ENCODE measurements around the gene CIRBP.

Gene CIRBP

DNA sequence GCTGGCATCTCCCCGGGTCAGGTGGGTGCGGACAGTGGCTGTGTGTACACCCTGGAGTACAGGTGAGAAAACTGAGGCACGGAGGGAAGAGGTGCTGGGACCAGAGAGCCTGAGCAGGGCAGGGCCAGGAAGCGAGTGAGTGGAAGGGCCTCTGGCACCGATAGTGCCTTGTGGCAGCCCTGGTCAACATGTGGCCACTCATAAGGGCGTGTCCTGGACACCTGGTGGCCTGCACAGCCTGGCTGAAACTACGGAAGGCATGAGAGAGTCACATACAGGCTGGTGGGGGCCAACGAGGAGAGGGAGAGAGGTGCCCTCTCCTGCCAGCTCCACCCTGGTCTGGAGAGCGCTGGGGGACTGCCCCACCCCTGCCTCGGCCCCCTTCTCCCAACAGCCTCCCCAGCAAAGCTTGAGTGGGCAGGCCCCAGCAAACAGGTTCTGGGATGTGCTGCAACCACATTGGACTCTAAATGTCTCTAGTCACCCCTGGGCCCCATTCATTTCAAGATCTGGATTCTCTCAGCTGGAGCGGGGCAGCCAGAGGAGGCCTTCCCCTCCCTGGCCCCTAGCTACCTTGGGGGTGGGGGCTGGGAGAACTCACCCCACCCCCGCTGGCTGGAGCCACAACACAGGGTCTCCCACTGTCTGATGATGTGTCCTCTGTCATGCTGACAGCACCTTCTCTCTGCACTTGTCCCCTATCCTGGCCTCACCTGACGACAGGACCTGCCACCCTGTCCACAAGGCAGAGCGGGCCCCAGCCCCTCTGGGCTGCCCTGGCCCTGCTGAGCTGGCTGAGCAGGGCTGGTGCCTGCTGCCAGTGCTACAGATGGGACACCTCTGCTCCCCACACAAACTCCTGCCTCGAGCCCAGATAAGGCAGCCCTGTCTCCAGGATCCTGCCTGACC, 37.1 kb upstream of the CIRBP start:
- no peak for DNase-seq

DNA sequence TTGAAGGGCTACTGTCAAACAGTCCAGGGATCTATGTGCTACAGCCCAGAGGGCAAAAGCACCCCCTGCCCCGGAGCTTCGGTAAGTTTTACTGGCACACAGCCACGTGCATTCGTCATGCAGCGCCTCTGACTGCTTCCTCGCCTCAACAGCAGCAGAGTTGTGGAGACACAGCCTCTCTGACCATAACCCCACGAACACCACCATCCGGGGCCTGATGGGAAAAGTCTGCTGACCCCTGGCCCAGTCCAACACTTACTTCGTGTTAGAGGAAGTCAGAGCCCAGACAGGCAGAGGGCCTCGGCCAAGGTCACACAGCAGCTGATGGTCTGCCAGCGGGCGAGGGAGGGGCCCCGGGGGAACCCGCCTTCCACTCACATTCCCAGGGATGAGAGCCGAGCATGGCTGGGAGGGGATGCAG, 36.5 kb upstream of the CIRBP start:
- no peak for DNase-seq

DNA sequence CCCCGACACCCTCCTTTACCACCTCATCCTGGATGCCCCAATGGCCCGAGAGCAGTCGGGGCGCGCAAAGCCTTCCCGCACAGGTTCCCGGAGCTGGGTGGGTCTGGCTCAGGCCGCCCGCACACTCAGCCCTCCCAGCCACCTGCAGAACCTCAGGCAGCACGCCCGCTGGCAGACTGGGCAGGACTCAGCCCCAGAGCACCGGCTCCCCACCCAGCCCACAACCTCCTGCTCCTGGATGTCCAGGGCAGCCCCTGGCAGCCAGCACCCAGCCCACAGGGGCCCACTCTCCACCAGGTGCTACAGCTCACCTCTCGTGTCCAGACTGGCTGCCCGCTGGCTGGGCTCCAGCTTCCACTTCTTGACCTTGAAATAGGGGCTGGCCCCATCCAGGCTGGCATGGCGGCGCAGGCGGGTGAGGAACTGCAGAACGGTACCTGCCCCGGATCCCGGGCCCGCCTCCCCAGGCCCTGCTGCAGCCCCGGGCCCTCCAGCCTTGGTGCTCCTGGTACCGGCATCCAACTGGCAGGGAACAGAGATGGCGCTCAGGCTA, 35.9 kb upstream of the CIRBP start:
- DNase-seq, result no peak

DNA sequence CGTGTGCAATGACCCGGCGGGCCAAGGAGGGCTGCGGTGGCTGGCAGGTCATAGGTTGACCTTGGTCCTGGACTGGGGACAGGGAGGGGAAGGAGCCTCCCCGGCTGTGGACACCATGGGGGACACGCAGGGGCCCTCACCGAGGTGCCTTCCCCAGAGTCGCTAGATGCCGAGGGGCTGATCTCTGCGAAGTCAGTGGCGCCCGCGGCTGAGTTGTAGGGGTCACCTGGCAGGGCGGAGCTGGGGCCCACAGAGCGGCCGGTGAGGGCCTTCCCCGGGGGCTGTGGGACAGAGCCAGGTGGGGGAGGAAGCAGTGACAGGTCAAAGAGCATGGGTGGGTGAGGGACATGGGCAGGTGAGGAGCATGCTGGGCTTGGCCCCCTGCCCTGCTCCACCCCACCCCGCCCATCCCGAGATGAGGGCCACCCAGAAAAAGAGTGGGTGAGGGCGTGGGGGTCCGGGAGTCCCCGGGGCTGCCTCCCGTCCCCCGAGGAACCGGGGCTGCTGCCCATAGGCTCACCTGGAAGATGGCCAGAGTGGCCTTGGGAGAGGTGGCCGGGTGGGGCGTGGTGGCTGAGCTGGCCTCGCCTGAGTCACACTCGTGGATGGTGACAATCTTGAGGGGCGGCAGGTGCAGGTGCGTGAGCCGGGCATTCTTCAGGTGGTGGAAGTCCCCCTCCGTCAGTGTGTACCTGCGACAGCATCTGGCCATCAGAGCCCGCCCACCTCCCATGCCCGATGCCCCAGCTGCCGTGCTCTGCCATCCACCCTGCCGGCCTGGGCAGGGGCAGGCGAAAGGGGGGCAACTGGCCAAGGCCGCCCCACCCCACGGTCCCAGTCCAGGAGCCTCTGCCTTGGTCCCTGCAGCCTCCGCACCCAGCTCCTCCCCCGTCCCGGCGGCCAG, 34.8 kb upstream of the CIRBP start:
- no peak for DNase-seq

DNA sequence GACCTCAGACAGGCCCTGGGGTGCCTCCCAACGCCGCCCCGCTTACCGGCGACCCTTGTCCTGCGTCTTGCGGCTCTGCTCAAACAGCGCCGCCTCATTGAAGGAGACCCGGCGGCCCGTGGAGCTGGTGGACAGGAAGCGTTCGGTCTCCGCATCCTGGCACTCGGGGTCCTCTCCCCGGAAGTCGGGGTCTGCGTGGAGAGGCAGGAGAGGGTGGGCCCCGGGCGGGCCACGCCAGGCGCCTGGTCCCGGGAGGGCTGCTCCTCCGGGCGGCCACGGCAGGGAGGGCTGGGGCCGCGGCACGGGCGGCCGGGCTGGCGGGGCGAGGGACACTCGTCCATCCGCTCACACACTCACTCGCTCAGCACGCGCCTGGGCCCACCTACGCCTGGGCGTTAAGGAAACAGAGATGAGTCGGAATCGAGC, 34.2 kb upstream of the CIRBP start:
- DNase-seq, result no peak

DNA sequence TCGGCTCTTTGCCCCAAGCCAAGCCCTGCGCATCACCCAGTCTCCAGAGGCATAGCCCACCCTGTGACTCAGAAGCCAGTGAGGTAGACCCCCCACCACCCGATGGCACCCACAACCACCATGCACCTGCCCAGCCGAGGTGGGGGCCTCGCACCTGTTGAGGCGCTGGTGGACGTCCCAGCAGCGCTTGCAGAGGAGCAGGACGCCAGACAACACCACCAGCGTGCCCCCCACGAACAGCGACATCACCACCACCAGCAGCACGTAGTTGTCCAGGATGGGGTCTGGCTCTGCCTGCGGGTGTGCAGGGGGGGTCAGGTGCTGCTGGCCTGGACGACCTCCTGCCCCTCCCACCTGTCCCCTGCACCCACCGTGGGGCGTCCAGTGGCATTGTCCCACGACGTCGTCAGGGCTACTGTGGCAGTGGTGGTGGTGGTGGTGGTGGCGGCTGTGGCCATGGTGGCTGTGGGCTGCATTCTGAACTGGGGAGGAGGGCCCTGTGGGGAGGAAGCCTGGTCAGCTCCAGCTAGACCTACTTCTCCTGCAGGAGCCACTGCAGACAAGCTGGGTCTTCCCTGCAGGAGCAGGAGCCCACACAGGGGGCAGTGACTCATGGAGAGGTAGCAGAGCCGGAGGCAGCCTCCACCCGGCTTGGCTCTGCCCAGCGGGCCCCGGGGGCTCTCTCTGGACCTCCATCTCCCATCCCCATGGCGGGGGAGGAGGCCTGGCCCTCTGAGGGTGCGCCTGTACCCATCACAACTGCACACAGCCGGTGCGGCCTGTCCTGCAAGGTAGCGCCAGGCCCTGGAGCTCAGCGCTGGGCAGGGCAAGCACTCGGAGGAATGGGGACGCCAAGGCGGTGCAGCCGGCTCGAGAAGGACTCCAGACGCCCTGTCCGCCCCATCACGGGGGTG, 33.2 kb upstream of the CIRBP start:
- no peak for DNase-seq

DNA sequence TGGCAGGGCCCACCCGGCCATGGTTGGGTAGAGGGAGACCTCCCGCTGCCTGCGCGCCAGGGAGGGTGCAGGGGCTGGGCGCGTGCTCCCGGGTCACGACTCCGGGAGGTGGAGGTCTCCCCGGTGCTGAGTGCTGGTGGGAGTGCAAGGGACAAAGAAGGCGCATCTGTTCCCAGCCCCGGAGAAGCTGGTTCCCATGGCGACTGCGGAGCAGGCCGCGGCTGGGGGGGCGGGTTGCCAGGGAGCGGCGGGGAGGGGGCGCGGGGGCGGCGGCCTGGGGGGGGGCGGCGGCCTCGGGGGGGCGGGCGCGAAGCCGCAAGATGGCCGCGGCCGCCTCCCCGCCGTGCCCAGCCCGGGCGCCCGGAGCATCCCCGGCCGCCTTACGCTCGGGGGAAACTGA, 32.6 kb upstream of the CIRBP start:
- no peak for DNase-seq

DNA sequence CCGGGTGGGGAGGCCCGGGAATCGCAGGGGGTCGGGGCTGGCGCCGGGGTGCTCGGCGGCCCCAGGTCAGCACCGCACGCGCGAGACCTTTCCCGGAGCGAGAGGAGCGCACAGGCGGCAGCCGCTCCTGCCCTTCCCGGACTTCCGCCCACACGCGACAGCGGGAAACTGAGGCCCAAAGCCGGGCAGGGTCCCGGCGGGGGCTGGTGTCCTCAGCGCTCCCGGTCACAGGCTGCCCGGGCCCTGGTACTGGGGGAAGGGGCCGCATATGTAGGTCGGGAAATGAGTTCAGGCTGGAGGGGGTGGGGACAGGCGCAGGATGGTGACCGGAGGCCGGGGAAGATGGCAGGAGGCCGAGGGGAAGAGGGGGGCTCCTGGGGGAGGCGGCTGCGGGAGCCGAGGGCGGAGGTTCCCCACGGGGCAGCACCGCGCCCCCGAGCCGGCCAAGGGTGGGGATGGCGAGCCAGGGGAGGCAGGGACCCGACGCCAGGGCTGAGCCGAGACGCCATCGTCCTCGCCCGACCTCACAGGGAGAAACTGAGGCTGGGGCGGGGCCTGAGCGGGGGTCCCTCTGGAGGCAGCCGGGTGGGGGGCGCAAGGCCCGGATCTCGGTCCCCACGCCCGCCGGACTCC, 32.0 kb upstream of the CIRBP start:
- DNase-seq, result no peak

DNA sequence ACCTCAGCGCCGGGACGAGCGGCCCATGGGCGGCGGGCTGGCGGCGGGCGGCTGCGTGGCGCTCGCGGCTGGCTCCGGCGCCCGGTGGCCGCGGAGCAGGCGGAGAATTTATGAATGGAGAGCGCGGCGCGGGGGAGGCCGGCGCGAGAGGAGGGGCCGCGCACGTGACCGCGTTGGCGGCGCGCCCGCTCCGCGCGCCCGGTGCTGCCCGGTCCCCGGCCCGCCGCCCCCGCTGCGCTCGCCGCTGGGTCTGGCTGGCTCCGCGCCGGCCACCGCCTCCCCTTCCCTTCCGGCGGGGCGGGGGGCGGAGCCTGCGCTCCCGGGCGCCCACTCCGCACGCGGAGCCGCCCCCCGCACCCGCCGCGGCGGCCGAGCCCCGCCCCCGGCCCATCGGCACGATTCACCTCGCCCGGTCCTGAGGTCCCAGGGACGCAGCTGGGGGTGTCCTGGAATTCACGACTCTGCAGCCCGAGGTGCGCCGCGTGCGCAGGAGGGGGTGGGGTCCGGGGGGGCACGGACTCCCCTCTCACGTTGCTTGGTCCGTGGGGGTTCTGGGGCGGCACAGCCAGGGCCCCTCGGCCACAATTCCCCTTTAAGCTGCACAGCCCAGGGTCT, 31.3 kb upstream of the CIRBP start, which contains the start of gene CBARP:
Gene CBARP (minus strand): TSS at position 252 of the 615 bp plus-strand sequence. CDS start 1,905 bp downstream, outside the sequence.
- no peak for DNase-seq

DNA sequence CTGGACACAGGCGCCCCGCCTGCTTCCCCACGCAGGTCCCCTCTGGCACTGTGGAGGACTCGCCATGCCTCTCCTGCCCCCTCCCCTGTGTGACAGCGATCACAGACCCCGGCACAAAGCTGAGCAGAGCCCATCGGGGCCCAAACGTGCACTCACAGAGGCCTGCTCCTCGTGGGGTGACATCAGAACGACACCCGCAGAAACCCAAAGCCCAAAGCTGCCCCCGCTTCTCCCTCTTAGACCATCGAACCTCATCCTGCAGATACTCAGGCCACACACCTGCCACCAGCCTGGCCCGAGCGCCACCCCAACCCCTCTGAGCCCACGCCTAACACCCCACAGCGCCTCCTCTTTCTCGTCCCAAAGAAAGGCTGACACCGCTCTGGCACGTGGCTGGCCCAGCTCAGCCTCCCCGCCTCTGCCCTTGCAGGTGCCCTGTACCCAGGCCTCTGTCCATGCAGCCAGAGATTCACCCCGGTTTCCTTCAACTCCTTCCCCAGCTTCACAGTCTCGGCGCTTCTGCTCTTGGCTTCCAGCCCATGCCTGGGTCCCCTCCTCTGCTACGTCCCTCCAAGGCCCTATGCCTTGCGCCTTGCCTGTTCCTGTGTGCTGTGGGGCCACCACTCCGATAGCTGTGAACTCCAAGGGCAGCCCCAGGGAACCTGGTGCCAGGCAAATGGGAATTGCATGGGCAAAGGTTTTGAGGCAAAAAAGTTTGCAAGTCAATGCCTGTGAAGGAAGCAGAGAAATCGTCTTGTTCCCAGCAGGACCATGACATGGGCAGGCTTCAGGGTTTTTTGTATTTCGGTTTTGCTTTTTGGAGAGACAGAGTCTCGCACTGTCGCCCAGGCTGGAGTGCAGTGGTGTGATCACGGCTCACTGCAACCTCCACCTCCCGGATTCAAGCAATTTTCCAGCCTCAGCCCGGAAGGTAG, 30.5 kb upstream of the CIRBP start:
- DNase-seq, result no peak

DNA sequence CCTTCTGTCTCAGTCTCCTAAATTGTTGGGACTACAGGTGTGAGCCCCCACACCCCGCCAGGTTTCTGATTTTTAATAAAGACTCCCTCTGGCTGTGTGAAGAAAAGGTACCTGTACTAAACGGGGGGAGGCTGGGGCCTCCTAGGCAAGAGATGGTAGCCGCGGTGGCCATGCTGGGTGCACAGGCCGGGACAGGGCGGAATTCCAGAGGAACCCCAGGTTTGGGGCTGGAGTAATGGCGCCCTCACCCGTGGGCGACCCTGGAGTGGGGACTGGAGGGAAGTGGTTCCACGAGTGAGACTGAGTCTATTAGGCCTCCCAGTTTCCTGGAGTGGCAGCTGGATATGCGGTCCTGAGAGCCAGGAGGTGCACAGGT, 29.7 kb upstream of the CIRBP start:
- DNase-seq, result no peak

DNA sequence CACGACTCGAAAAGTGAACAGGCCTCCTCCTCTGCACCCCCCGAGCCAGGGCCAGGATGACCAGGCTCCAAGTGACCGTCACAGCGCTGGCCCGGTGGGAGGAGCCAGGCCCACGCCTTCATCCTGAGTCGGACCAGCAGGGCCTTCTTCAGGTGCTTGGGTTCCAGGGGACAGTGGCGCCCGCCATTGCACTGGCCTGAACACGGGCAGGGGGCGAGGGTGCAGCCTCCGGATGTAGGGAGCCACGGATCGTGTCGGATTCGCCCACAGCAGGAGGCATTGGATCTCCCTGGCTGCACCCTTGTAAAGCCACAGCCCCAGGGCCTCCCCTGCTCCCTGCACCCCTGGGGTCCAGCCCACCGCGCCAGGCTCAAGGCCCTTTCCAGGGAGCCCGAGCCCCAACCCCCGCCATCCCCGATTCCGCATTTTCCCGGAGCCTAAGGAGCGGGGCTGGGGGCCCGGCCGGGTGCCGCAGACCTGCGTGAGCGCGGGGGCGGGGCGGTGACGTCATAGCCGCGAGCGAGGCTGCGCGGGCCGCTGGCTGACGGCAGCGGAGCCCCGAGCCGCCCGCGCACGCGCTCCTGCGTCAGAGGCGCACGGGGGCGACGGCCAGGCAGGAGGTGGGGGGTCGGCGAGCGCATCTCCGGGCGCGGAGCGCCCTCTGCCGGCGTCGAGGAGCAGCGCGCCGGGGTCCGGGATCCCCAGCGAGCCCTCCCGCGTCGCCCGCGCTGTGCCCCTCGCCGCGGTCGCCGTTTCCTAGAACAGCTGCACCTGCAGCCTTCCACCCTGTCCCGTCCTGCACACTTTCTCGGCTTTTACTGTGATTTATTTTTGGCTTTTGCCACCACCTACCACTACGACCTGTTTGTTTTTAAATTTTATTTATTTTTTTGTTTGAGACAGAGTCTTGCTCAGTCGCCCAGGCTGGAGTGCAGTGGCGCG, 29.1 kb upstream of the CIRBP start:
- DNase-seq, result peak; percentile 81

DNA sequence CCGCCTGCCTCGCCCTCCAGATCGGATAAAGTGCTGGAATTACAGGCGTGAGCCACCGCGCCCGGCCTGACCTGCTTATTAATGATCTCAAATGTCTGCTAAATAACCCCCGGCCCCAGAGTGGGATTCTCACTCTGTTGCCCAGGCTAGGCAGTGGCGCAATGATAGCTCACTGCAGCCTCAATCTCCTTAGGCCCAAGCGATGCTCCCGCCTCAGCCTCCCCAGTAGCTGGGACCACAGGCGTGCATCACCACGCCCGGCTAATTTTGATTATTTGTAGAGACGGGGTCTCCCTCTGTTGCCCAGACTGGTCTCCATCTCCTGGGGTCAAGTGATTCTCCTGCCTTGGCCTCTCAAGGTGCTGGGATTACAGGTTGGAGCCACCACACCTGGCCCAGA, 28.2 kb upstream of the CIRBP start:
- DNase-seq, result no peak

DNA sequence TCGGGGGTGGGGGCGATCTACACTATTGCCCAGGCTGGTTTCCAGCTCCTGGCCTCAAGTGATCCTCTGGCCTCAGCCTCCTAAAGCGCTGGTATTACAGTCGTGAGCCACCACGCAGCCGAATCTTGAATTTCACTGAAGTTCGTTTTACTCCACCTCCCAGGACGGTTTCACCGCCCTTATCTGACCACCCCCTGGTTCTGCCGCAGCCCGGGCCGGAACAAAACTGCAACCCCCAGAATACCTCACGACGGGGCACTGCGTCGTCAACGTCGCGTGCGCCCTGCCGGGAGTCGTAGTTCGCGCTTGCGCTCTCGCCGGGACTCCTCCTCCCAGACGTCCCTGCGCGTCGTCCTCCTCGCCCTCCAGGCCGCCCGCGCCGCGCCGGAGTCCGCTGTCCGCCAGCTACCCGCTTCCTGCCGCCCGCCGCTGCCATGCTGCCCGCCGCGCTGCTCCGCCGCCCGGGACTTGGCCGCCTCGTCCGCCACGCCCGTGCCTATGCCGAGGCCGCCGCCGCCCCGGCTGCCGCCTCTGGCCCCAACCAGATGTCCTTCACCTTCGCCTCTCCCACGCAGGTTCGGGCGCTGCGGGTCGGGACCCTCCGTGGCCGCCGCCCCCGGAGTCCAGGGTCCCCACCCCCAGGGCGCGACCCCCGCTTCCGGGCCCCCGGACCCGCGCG, 27.6 kb upstream of the CIRBP start, which contains the start of gene ATP5F1D:
Gene ATP5F1D (plus strand): TSS at position 335 of the 679 bp plus-strand sequence. CDS start 100 bp downstream, at position 435.
- DNase-seq, result peak; percentile 89

DNA sequence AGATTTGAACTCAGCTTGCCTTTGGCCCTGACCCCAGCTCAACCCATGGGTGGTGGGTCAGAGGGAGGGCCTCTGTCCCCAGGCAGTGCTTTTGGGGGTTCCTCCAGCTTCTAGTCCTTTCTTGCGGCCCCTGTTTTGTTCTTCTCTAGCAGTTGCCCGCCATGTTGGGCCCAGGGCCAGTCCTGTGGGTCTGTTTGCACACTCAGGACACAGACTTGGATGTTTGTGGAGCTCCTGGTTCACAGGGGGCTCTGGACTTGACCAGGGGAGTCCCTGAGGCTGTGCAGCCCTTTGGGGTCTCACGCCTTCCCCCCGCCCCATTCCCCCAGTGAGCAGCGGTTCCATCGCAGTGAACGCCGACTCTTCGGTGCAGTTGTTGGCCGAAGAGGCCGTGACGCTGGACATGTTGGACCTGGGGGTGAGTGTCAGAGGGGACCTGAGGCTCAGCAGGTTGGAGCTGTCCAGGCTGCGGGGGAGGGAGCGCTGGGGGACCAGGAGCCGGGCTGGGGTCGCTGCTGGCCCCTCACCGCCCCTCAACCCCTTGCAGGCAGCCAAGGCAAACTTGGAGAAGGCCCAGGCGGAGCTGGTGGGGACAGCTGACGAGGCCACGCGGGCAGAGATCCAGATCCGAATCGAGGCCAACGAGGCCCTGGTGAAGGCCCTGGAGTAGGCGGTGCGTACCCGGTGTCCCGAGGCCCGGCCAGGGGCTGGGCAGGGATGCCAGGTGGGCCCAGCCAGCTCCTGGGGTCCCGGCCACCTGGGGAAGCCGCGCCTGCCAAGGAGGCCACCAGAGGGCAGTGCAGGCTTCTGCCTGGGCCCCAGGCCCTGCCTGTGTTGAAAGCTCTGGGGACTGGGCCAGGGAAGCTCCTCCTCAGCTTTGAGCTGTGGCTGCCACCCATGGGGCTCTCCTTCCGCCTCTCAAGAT, 25.1 kb upstream of the CIRBP start:
- peak; percentile 79 for DNase-seq

DNA sequence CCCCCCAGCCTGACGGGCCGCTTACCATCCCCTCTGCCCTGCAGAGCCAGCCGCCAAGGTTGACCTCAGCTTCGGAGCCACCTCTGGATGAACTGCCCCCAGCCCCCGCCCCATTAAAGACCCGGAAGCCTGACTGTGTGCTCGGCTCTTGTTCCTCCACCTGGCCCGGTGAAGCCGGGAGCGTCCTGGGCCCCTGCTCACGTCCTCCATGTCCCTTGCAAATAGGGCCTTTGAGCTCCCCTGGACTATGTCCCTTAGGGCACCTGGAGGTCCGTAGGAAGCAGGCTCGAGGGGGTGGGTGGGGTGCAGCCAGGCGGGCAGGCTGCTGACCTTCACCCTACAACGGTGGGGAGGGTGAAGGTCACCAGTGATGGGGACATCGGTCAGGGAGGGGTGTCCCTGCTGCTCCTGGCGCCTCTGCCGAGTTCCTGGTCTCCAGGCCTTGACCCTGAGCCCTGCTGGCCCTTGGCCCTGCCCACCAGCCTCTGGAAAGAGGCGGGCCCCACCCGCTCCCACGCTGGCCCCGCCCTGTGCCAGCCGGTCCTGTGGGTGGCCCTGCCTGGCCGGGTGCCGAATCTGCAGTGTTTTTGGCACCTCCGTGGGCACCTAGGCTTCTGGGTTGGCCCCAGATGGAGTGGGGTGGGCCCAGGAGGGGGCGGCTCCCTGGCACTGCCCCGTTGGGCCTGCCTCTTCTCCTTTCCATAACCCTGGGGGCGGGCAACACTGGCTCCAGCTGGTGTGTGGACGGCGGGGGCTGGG, 24.3 kb upstream of the CIRBP start:
- no peak for DNase-seq

Data from CD4-positive, alpha-beta T cell treated with Interleukin-4 for 4 hours (primary cell).